GM23248 (cell line): ENCODE measurements around the gene ATAD3A. TPM values are rescaled to one million over a fixed set of nuclear protein-coding genes. Genes with fewer than 3 reads are reported as not detected.
A peak's percentile ranks its signal among the peaks of the same experiment; 100 is the strongest.

Source experiments
- DNase-seq: peaks from one replicate; pipeline ENCODE4 v3.0.0-alpha.2; 2015
- H2AFZ ChIP-seq: fragments of 200-600 bp; sonication (generic); 2 replicates; pipeline ENCODE4 v1.6.1; 2016; ENCODE audit warnings: antibody characterized with exemption
- H3F3A ChIP-seq: fragments of 200-600 bp; sonication (generic); 2 replicates; pipeline ENCODE4 v1.6.1; 2016; ENCODE audit warnings: mild to moderate bottlenecking, antibody characterized with exemption, mixed run types; ENCODE audit not compliant: insufficient read depth
- H3K27ac ChIP-seq: fragments of 200-600 bp; sonication (generic); 2 replicates; pipeline ENCODE4 v1.5.1; 2016; ENCODE audit warnings: mild to moderate bottlenecking
- H3K27me3 ChIP-seq: fragments of 200-600 bp; sonication (generic); replicated peaks from 2 replicates; pipeline ENCODE4 v1.6.1; 2016; ENCODE audit warnings: mild to moderate bottlenecking; ENCODE audit not compliant: insufficient read depth
- H3K36me3 ChIP-seq: fragments of 200-600 bp; sonication (generic); 2 replicates; pipeline ENCODE4 v1.6.1; 2016; ENCODE audit warnings: low read depth, mild to moderate bottlenecking
- H3K4me1 ChIP-seq: fragments of 200-600 bp; sonication (generic); 2 replicates; pipeline ENCODE4 v1.6.1; 2016; ENCODE audit warnings: mild to moderate bottlenecking; ENCODE audit not compliant: insufficient read depth
- H3K4me2 ChIP-seq: fragments of 200-600 bp; sonication (generic); one replicate; pipeline ENCODE4 v1.6.1; 2016; ENCODE audit warnings: mild to moderate bottlenecking; ENCODE audit not compliant: unreplicated experiment
- H3K4me3 ChIP-seq: fragments of 200-600 bp; sonication (generic); 2 replicates; pipeline ENCODE4 v1.5.1; 2016; ENCODE audit warnings: mild to moderate bottlenecking
- H3K79me2 ChIP-seq: fragments of 200-600 bp; sonication (generic); 2 replicates; pipeline ENCODE4 v1.6.1; 2016; ENCODE audit warnings: mild to moderate bottlenecking; ENCODE audit not compliant: insufficient read depth
- H3K9ac ChIP-seq: fragments of 200-600 bp; sonication (generic); 2 replicates; pipeline ENCODE4 v1.6.1; 2016; ENCODE audit warnings: mild to moderate bottlenecking
- H3K9me2 ChIP-seq: fragments of 200-600 bp; sonication (generic); 2 replicates; pipeline ENCODE4 v1.6.1; 2016; ENCODE audit warnings: mixed run types, mild to moderate bottlenecking, moderate library complexity; ENCODE audit not compliant: insufficient read depth
- H3K9me3 ChIP-seq: fragments of 200-600 bp; sonication (generic); one replicate; pipeline ENCODE4 v1.6.1; 2017; ENCODE audit warnings: low read depth
- H4K20me1 ChIP-seq: fragments of 200-600 bp; sonication (generic); 2 replicates; pipeline ENCODE4 v1.6.0; 2016; ENCODE audit not compliant: insufficient read depth
- EZH2 ChIP-seq: fragments of 200-600 bp; sonication (generic); IDR thresholded peaks from 2 replicates; pipeline ENCODE4 v1.6.1; 2018; ENCODE audit warnings: antibody characterized with exemption, mild to moderate bottlenecking; ENCODE audit not compliant: insufficient read depth, poor library complexity, severe bottlenecking
- EZH2phosphoT487 ChIP-seq: fragments of 200-600 bp; sonication (generic); IDR thresholded peaks from 2 replicates; pipeline ENCODE4 v1.6.1; 2018; ENCODE audit warnings: antibody characterized with exemption, moderate library complexity, mild to moderate bottlenecking, low read depth; ENCODE audit not compliant: insufficient read depth
- WGBS, 2 experiments: methylation state at CpG; one replicate each; pipeline ENCODE4 v1.1.6; 2015 to 2017; ENCODE audit warnings: low lambda C conversion rate in 2 of 2, low coverage in 1 of 2; ENCODE audit errors: missing lambda C conversion rate in 2 of 2; 5-methylcytosine and 5-hydroxymethylcytosine counted together
- in situ Hi-C: fragments of 300-500 bp; cut with MboI; formaldehyde crosslinking; loops from 2 replicates; pipeline ENCODE4 v1.15.0; 2020
- polyA plus RNA-seq: library from polyadenylated mRNA; unstranded; fragments of >200 nt; fragmentation: Nextera tagmentation; extraction: Ambion mirVana; gene quantifications from 2 replicates; pipeline ENCODE4 v1.2.1, GENCODE V29; 2016
- total RNA-seq: library from RNA; depleted of rRNA; stranded (reverse); fragments of >200 nt; shearing (Covaris generic); gene quantifications from 2 replicates; pipeline ENCODE4 v1.2.3, GENCODE V29; 2014

ATAD3A gene
- total and polyA plus RNA-seq, 2 experiments from 2014 or later, result 42.8 to 45.8 TPM

GRCh38 chr1:1548591-1548990 is 36.6 kb downstream of the ATAD3A start:
- no peaks in the 10 kb centered on the region for H3K36me3 ChIP-seq
- no peaks in the 10 kb centered on the region for H3K9me3 ChIP-seq
- no peaks in the 10 kb centered on the region for H3K4me1 ChIP-seq
- H3K9ac ChIP-seq, result no peak overlapping the region
- in situ Hi-C loops, result no loop called here
- no peaks in the 10 kb centered on the region for H3F3A ChIP-seq
- no peak overlapping the region for H2AFZ ChIP-seq
- no peaks in the 10 kb centered on the region for H3K27me3 ChIP-seq
- peaks cover 46% of the 10 kb centered on the region for H3K79me2 ChIP-seq
- no peaks in the 10 kb centered on the region for H4K20me1 ChIP-seq
- H3K4me3 ChIP-seq, result no peak overlapping the region
- no peak overlapping the region for H3K27ac ChIP-seq
- no peaks in the 10 kb centered on the region for H3K9me2 ChIP-seq
- TF ChIP-seq EZH2phosphoT487, result no peak
- no peak for DNase-seq
- 78 to 82% methylated on average over 11 to 14 of the region's 14 CpGs for WGBS, 2 experiments
- H3K4me2 ChIP-seq, result no peak overlapping the region

- in situ Hi-C loops, result no loop called here
- WGBS, 2 experiments, result 66 to 68% methylated on average over 7 of the region's 7 CpGs
- H3K27ac ChIP-seq, result no peak overlapping the region
- no peaks in the 10 kb centered on the region for H3F3A ChIP-seq
- no peak overlapping the region for H3K4me3 ChIP-seq
- H3K27me3 ChIP-seq, result no peaks in the 10 kb centered on the region
- peaks cover 60% of the 10 kb centered on the region for H3K79me2 ChIP-seq
- H3K4me1 ChIP-seq, result peaks cover 8% of the 10 kb centered on the region
- no peaks in the 10 kb centered on the region for H4K20me1 ChIP-seq
- TF ChIP-seq EZH2phosphoT487 (no peak), EZH2 (no peak)
- H3K9me2 ChIP-seq, result no peaks in the 10 kb centered on the region
- DNase-seq, result no peak
- H3K9me3 ChIP-seq, result no peaks in the 10 kb centered on the region
- no peak overlapping the region for H3K4me2 ChIP-seq
- H2AFZ ChIP-seq, result no peak overlapping the region
- no peaks in the 10 kb centered on the region for H3K36me3 ChIP-seq
- H3K9ac ChIP-seq, result peak overlapping the region; percentile 34; the same call in 1 of the 2 replicates
Measured at GRCh38 chr1:1550087-1550486, 38.1 kb downstream of the ATAD3A start.

DNA sequence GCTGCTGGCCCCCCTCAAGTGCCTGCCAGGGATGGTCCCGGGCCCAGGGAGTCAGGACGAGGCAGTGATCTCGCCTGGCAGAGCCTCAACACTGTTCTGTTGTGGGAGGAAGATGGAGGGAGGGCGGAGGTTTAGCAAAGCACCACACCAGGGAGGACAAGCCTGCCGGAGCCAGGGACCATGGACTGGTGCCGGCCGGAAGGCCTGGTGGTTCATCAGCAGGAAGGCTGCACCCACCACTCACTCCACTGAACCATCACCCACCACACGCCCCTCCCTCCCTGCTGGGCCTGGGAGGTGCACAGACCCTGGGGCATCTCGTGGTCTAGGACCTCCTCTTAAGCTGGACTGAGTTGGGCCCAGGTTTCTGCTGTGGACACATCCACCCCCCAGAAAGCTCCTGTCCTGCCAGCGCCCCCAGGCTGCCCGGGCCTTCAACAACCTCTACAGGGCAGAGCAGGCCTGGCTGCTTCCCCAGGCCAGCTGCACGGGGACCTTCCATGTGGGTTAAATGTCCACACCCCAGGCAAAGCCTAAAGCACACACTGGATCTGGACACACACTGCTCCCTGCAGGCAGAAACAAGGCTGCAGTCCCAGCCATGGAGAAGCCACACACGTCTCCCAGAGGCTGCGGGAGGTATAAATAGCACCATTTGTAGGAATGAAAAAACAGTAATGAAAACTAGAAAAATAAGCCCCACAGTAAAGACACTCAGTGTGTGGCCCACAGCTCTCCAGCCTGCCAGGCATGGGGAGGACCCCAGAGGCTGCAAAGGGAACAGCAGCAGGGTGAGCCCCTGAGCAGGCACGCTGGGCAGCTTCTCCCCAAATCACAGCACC is 38.9 kb downstream of the ATAD3A start:
- H3K27ac ChIP-seq, result no peak overlapping the region
- no peak overlapping the region for H3K4me3 ChIP-seq
- no peaks in the 10 kb centered on the region for H3K27me3 ChIP-seq
- no peak overlapping the region for H2AFZ ChIP-seq
- TF ChIP-seq EZH2, result no peak
- H4K20me1 ChIP-seq, result no peaks in the 10 kb centered on the region
- no peaks in the 10 kb centered on the region for H3F3A ChIP-seq
- peak overlapping the region; percentile 34; the same call in 1 of the 2 replicates for H3K9ac ChIP-seq
- WGBS, 2 experiments, result 33 to 47% methylated on average over 14 to 15 of the region's 15 CpGs
- no peaks in the 10 kb centered on the region for H3K9me2 ChIP-seq
- in situ Hi-C loops, result no loop called here
- no peaks in the 10 kb centered on the region for H3K9me3 ChIP-seq
- H3K4me2 ChIP-seq, result no peak overlapping the region
- H3K36me3 ChIP-seq, result no peaks in the 10 kb centered on the region
- peaks cover 8% of the 10 kb centered on the region for H3K4me1 ChIP-seq
- DNase-seq, result peak; percentile 78
- peaks cover 67% of the 10 kb centered on the region for H3K79me2 ChIP-seq

DNA sequence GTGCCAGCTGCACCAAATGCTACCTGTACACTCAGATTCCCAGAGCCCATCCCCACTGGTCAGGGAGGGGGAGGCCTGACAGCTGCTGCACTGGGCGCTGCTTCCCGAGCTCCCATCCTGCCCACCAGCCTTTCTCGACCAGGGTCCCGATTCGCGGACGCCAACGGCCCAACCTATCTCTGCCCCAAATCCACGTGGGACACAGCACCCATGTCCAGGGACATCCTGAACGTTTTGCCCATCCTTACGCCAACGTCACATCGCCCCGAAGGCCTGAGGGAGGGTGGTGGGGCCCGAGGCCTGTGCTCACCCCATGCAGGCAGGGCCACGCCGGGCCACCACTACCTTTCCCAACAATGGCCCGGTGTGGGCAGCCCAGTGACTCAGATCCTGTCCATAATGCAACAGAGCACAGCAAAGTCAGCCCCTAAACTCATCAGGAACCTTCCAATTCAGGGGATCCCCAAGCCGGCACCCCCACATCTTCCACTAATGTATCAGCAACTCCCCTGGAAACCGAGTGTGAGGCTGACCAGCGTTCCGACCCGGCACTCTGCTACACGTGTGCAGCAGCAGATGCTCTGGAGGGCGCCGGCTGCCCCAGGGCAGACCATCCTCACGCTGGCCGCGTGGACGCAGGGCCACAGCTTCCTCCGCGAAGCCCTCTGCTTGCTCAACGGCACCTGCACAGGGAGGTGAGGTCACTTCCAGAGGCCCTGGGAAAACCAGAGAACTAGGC is 39.7 kb downstream of the ATAD3A start:
- no peaks in the 10 kb centered on the region for H3F3A ChIP-seq
- no peak for DNase-seq
- no peak overlapping the region for H3K9ac ChIP-seq
- WGBS, 2 experiments, result 79 to 84% methylated on average over 33 of the region's 33 CpGs
- H2AFZ ChIP-seq, result no peak overlapping the region
- no peaks in the 10 kb centered on the region for H4K20me1 ChIP-seq
- peaks cover 74% of the 10 kb centered on the region for H3K79me2 ChIP-seq
- no peaks in the 10 kb centered on the region for H3K9me3 ChIP-seq
- in situ Hi-C loops, result no loop called here
- no peak for TF ChIP-seq EZH2
- no peak for TF ChIP-seq EZH2phosphoT487
- no peaks in the 10 kb centered on the region for H3K9me2 ChIP-seq
- H3K36me3 ChIP-seq, result no peaks in the 10 kb centered on the region
- peaks cover 8% of the 10 kb centered on the region for H3K4me1 ChIP-seq
- H3K27me3 ChIP-seq, result no peaks in the 10 kb centered on the region
- H3K4me2 ChIP-seq, result no peak overlapping the region
- H3K4me3 ChIP-seq, result no peak overlapping the region
- H3K27ac ChIP-seq, result no peak overlapping the region
